HCT116 (cell line): ENCODE data around the gene KRT77. TPM values are rescaled to one million over a fixed set of nuclear protein-coding genes. Genes with fewer than 3 reads are reported as not detected.

Experiments
- ATAC-seq: fragments of 200-7000 bp; cut with Tn5 transposase; 2 replicates; pipeline ENCODE4 v1.9.1; 2020; ENCODE audit warnings: mild to moderate bottlenecking, moderate library complexity
- BruUV-seq: library from RNA; stranded (reverse); fragments of 400-500 nt; replicated peaks from 2 replicates; lab custom pipeline; 2021; lab: Mats Ljungman, UMichigan
- CTCF ChIA-PET: fragments of 300-600 bp; sonication (Branson Sonifier 250); formaldehyde crosslinking; loops from one replicate; lab custom pipeline; 2021; ENCODE audit warnings: antibody characterized with exemption; lab: Charles Lee
- POLR2A ChIA-PET: fragments of 300-600, 350-600 bp; sonication (Branson Sonifier 250); formaldehyde crosslinking; loops from one replicate; lab custom pipeline; 2021; ENCODE audit warnings: antibody characterized with exemption; lab: Charles Lee
- RAD21 ChIA-PET, 2 experiments: fragments of 300-600 bp; sonication (Branson Sonifier 250); formaldehyde crosslinking; loops; one replicate each; lab custom pipeline; 2023; ENCODE audit warnings: low total read pairs in 2 of 2; ENCODE audit not compliant: uncharacterized antibody in 2 of 2, unreplicated experiment in 2 of 2, low non-redundant PET in 1 of 2; lab: Charles Lee
- DNase-seq: peaks from one replicate; pipeline ENCODE4 v3.0.0-alpha.2; 2010; ENCODE audit warnings: low read depth, low spot score
- H2AFZ ChIP-seq: fragments of 200-600 bp; shearing (Covaris generic), sonication (generic); 2 replicates; pipeline ENCODE4 v1.6.1; 2017; ENCODE audit warnings: low read depth, mixed run types, mixed read lengths, antibody characterized with exemption, low read length; ENCODE audit not compliant: poor library complexity, severe bottlenecking
- H3K27ac ChIP-seq: 2 replicates; pipeline ENCODE4 v1.5.1; 2012; ENCODE audit warnings: low read depth, low read length
- H3K27me3 ChIP-seq: fragments of 200-600 bp; sonication (generic); 2 replicates; pipeline ENCODE4 v1.6.1; 2016; ENCODE audit warnings: mixed run types, low read length, mixed read lengths; ENCODE audit not compliant: insufficient read depth
- H3K36me3 ChIP-seq, 2 experiments: fragments of 200-500 bp in 1 of 2; fragments of 200-600 bp in 1 of 2; sonication (Bioruptor generic) in 1 of 2; sonication (generic) in 1 of 2; 2 replicates each; pipeline versions ENCODE4 v1.5.1 to v1.6.1; 2014 to 2016; ENCODE audit warnings: low read length in 2 of 2, inconsistent platforms in 1 of 2, mixed read lengths in 1 of 2, mixed run types in 1 of 2; ENCODE audit not compliant: insufficient read depth in 2 of 2, control insufficient read depth in 1 of 2
- H3K4me1 ChIP-seq, 2 experiments: fragments of 200-600 bp in 1 of 2; sonication (generic) in 1 of 2; 2 replicates each; pipeline versions ENCODE4 v1.5.1 to v1.6.1; 2012 to 2017; ENCODE audit warnings: low read length in 2 of 2, inconsistent platforms in 1 of 2, mild to moderate bottlenecking in 1 of 2, mixed read lengths in 1 of 2, mixed run types in 1 of 2, moderate library complexity in 1 of 2; ENCODE audit not compliant: insufficient read depth in 2 of 2, control insufficient read depth in 1 of 2
- H3K4me2 ChIP-seq: fragments of 200-600 bp; sonication (generic); 2 replicates; pipeline ENCODE4 v1.6.1; 2017; ENCODE audit warnings: mixed run types, low read length, mixed read lengths
- H3K4me3 ChIP-seq, 2 experiments: fragments of 200-600 bp in 1 of 2; sonication (generic) in 1 of 2; replicated peaks in 1 of 2; 2 replicates each; pipeline ENCODE4 v1.5.1; 2011 to 2016; ENCODE audit warnings: low read length in 2 of 2, control low read depth in 1 of 2, low read depth in 1 of 2, mild to moderate bottlenecking in 1 of 2, mixed read lengths in 1 of 2, mixed run types in 1 of 2
- H3K79me2 ChIP-seq: fragments of 200-600 bp; sonication (generic); 2 replicates; pipeline ENCODE4 v1.6.1; 2017; ENCODE audit warnings: mild to moderate bottlenecking, mixed run types, low read length, moderate library complexity, mixed read lengths; ENCODE audit not compliant: insufficient read depth
- H3K9ac ChIP-seq: fragments of 200-600 bp; sonication (generic); 2 replicates; pipeline ENCODE4 v1.6.1; 2016; ENCODE audit warnings: low read length, mixed read lengths
- H3K9me2 ChIP-seq: fragments of 200-600 bp; sonication (generic), shearing (Covaris generic); 2 replicates; pipeline ENCODE4 v1.6.1; 2017; ENCODE audit warnings: mixed run types, mild to moderate bottlenecking, moderate library complexity; ENCODE audit not compliant: insufficient read depth
- H3K9me3 ChIP-seq, 2 experiments: fragments of 200-500 bp in 1 of 2; fragments of 200-600 bp in 1 of 2; sonication (Bioruptor generic) in 1 of 2; sonication (generic) in 1 of 2; 2 replicates each; pipeline ENCODE4 v1.6.1; 2014 to 2017; ENCODE audit warnings: low read length in 2 of 2, mixed read lengths in 2 of 2, inconsistent platforms in 1 of 2, low read depth in 1 of 2, mild to moderate bottlenecking in 1 of 2, mixed run types in 1 of 2, moderate library complexity in 1 of 2; ENCODE audit not compliant: control insufficient read depth in 1 of 2, insufficient read depth in 1 of 2
- H4K20me1 ChIP-seq: fragments of 200-600 bp; sonication (generic), shearing (Covaris generic); 2 replicates; pipeline ENCODE4 v1.6.1; 2017; ENCODE audit warnings: mixed run types, mild to moderate bottlenecking, moderate library complexity; ENCODE audit not compliant: insufficient read depth
- ELF1 ChIP-seq: IDR thresholded peaks from 2 replicates; pipeline ENCODE4 v1.6.1; 2012; ENCODE audit warnings: low read depth, borderline replicate concordance
- EZH2phosphoT487 ChIP-seq: fragments of 200-600 bp; IDR thresholded peaks from 2 replicates; pipeline ENCODE4 v1.6.1; 2018; ENCODE audit warnings: antibody characterized with exemption, borderline replicate concordance
- FOSL1 ChIP-seq: IDR thresholded peaks from 2 replicates; pipeline ENCODE4 v1.6.1; 2012; ENCODE audit warnings: low read depth
- JUND ChIP-seq: IDR thresholded peaks from 2 replicates; pipeline ENCODE4 v1.6.1; 2012
- POLR2A ChIP-seq: IDR thresholded peaks from 2 replicates; pipeline ENCODE4 v1.7.0; 2011; ENCODE audit warnings: borderline replicate concordance; ENCODE audit not compliant: insufficient read depth, insufficient read length; ENCODE audit errors: extremely low read depth
- SIN3A ChIP-seq: IDR thresholded peaks from 2 replicates; pipeline ENCODE4 v1.6.1; 2012; ENCODE audit warnings: low read depth
- SRF ChIP-seq: IDR thresholded peaks from 2 replicates; pipeline ENCODE4 v1.6.1; 2012; ENCODE audit warnings: low read depth
- ZNF274 ChIP-seq: fragments of 200-500 bp; sonication (Bioruptor generic); IDR thresholded peaks from 2 replicates; pipeline ENCODE4 v1.6.1; 2014; ENCODE audit warnings: mild to moderate bottlenecking, low read depth, low read length, inconsistent platforms
- intact Hi-C: fragments of 100-400 bp; cut with micrococcal nuclease; formaldehyde crosslinking; loops from 2 replicates; pipeline ENCODE4 v1.10.0; 2022
- total RNA-seq: library from RNA; stranded (reverse); gene quantifications from one replicate; pipeline ENCODE4 v1.2.1, GENCODE V29; 2021; ENCODE audit not compliant: unreplicated experiment
- TF ChIP-seq, protein P1 (sequence below), 3 experiments: fragments of 200-600 bp in 1 of 3; sonication (generic) in 1 of 3; IDR thresholded peaks in 2 of 3; conservative IDR thresholded peaks in 1 of 3; 2 replicates each; pipeline ENCODE4 v1.5.1; 2012 to 2017; ENCODE audit warnings: low read depth in 2 of 3, low read length in 2 of 3, antibody characterized with exemption in 1 of 3, borderline replicate concordance in 1 of 3, control low read depth in 1 of 3, mild to moderate bottlenecking in 1 of 3, mixed read lengths in 1 of 3, mixed run types in 1 of 3, moderate library complexity in 1 of 3; ENCODE audit not compliant: insufficient read depth in 1 of 3
- TF ChIP-seq, protein P2 (sequence below): IDR thresholded peaks from 2 replicates; pipeline ENCODE4 v1.6.1; 2011; ENCODE audit warnings: mild to moderate bottlenecking, low read length, moderate library complexity; ENCODE audit not compliant: insufficient replicate concordance; ENCODE audit errors: extremely low read depth
- TF ChIP-seq, protein P3 (sequence below): IDR thresholded peaks from 2 replicates; pipeline ENCODE4 v1.6.1; 2012
- TF ChIP-seq, protein P4 (sequence below): IDR thresholded peaks from 2 replicates; pipeline ENCODE4 v1.6.1; 2012

KRT77 gene
- total RNA-seq, 1 experiment from 2014 or later = not detected

DNA sequence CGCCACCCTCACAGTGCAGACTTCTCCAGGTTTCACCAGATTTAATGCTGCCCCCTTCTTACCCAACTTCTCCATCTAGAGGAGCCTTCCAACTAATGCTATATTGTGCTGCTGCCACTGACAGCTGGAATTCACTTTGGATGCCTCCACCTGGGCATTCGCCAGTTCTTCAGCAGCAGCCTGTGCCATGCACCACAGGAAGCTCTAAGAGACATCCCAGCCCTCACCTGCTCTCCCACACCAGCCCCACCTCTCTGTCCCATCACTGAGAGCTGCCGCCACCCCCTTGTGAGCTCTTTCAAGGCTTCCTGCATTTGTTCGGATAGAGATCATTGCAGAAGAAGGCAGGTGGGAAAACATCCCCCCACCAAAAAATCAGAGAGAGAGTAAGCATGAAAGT lies 46.7 kb downstream of the KRT77 start:
- Histone ChIP-seq H3K27me3 (0 out of 2 replicates have a peak, but pooled peaks cover 3% of the 10 kb centered on the region), H3K4me2 (no peak overlapping the region), H4K20me1 (no peaks in the 10 kb centered on the region), H3K9ac (no peak overlapping the region), H3K36me3 (no peaks in the 10 kb centered on the region), H3K4me1 (peaks cover 15 to 21% of the 10 kb centered on the region in 2 experiments), H3K9me3 (no peaks in the 10 kb centered on the region), H2AFZ (no peak overlapping the region), H3K79me2 (no peaks in the 10 kb centered on the region), H3K27ac (no peak overlapping the region), H3K9me2 (no peaks in the 10 kb centered on the region), H3K4me3 (no peak overlapping the region)
- TF ChIP-seq POLR2A (no peak), FOSL1 (no peak), ELF1 (no peak), JUND (no peak), SIN3A (no peak), EZH2phosphoT487 (no peak), SRF (no peak), ZNF274 (no peak)
- TF ChIP-seq, protein P1, sequence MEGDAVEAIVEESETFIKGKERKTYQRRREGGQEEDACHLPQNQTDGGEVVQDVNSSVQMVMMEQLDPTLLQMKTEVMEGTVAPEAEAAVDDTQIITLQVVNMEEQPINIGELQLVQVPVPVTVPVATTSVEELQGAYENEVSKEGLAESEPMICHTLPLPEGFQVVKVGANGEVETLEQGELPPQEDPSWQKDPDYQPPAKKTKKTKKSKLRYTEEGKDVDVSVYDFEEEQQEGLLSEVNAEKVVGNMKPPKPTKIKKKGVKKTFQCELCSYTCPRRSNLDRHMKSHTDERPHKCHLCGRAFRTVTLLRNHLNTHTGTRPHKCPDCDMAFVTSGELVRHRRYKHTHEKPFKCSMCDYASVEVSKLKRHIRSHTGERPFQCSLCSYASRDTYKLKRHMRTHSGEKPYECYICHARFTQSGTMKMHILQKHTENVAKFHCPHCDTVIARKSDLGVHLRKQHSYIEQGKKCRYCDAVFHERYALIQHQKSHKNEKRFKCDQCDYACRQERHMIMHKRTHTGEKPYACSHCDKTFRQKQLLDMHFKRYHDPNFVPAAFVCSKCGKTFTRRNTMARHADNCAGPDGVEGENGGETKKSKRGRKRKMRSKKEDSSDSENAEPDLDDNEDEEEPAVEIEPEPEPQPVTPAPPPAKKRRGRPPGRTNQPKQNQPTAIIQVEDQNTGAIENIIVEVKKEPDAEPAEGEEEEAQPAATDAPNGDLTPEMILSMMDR (IDR thresholded peaks at IDR 0.05 in 2 of 3, conservative IDR thresholded peaks at IDR 0.05 in 1 of 3; ENCODE audit: borderline replicate concordance in 1 of 3, insufficient read depth in 1 of 3, low read depth in 2 of 3, low read length in 2 of 3) = no peak
- TF ChIP-seq, protein P2, sequence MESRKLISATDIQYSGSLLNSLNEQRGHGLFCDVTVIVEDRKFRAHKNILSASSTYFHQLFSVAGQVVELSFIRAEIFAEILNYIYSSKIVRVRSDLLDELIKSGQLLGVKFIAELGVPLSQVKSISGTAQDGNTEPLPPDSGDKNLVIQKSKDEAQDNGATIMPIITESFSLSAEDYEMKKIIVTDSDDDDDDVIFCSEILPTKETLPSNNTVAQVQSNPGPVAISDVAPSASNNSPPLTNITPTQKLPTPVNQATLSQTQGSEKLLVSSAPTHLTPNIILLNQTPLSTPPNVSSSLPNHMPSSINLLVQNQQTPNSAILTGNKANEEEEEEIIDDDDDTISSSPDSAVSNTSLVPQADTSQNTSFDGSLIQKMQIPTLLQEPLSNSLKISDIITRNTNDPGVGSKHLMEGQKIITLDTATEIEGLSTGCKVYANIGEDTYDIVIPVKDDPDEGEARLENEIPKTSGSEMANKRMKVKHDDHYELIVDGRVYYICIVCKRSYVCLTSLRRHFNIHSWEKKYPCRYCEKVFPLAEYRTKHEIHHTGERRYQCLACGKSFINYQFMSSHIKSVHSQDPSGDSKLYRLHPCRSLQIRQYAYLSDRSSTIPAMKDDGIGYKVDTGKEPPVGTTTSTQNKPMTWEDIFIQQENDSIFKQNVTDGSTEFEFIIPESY = no peak
- TF ChIP-seq, protein P3, sequence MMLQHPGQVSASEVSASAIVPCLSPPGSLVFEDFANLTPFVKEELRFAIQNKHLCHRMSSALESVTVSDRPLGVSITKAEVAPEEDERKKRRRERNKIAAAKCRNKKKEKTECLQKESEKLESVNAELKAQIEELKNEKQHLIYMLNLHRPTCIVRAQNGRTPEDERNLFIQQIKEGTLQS = no peak
- TF ChIP-seq, protein P4, sequence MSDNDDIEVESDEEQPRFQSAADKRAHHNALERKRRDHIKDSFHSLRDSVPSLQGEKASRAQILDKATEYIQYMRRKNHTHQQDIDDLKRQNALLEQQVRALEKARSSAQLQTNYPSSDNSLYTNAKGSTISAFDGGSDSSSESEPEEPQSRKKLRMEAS = no peak
- ChIA-PET CTCF (interaction anchor here (2.3 kb wide), 1 partner anchor 10 kb away, joined by 7 read pairs; no protein-coding TSS in a partner anchor), RAD21 (no interaction called here), POLR2A (no interaction called here)
- intact Hi-C loops = no loop called here
- DNase-seq = no peak
- ATAC-seq = no peak
- BruUV-seq = no TSS peak
